Endothelial cell of umbilical vein (primary cell): ENCODE measurements around the gene TLE4. TPM values are rescaled to one million over a fixed set of nuclear protein-coding genes. Genes with fewer than 3 reads are reported as not detected.
"Not testable (repeated sequence)": the region's sequence is repeated elsewhere in the genome, so short reads cannot be mapped to it uniquely, and the experiment has no call there.

Source experiments
- BruUV-seq: library from RNA; stranded (reverse); fragments of 400-500 nt; replicated peaks from 2 replicates; lab custom pipeline; 2021; lab: Mats Ljungman, UMichigan
- CTCF ChIA-PET: fragments of 300-600, 350-600 bp; sonication (Branson Sonifier 250); formaldehyde crosslinking; loops from one replicate; lab custom pipeline; 2021; ENCODE audit warnings: antibody characterized with exemption, inconsistent platforms; lab: Charles Lee
- POLR2A ChIA-PET: fragments of 300-600, 350-600 bp; sonication (Branson Sonifier 250); formaldehyde crosslinking; loops from one replicate; lab custom pipeline; 2021; ENCODE audit warnings: antibody characterized with exemption, inconsistent platforms; lab: Charles Lee
- DNase-seq: peaks from one replicate; pipeline ENCODE4 v3.0.0-alpha.2; 2011; ENCODE audit warnings: low read depth, low spot score
- FAIRE-seq: peaks from 2 replicates; lab custom pipeline; 2011; peaks lifted over from hg19 to GRCh38; lab: Jason Lieb, UNC
- H2AFZ ChIP-seq: 2 replicates; pipeline ENCODE4 v1.6.0; 2012; ENCODE audit warnings: low read depth, low read length, control low read depth, inconsistent platforms
- H3K27ac ChIP-seq: 2 replicates; pipeline ENCODE4 v1.5.1; 2011; ENCODE audit warnings: low read depth, mild to moderate bottlenecking, control low read depth, low read length, moderate library complexity; ENCODE audit not compliant: insufficient read depth
- H3K27me3 ChIP-seq, 2 experiments: 2 replicates each; pipeline versions ENCODE4 v1.6.0 to v1.6.1; 2011; ENCODE audit warnings: low read length in 2 of 2, mixed read lengths in 1 of 2; ENCODE audit not compliant: control insufficient read depth in 2 of 2, insufficient read depth in 2 of 2
- H3K36me3 ChIP-seq, 2 experiments: 2 replicates in 1 of 2; 3 replicates in 1 of 2; pipeline ENCODE4 v1.5.1; 2011; ENCODE audit warnings: low read length in 2 of 2, mild to moderate bottlenecking in 1 of 2, moderate library complexity in 1 of 2; ENCODE audit not compliant: control insufficient read depth in 2 of 2, insufficient read depth in 2 of 2; ENCODE audit errors: extremely low read depth in 1 of 2
- H3K4me1 ChIP-seq: 3 replicates; pipeline ENCODE4 v1.5.1; 2011; ENCODE audit warnings: mild to moderate bottlenecking, low read length; ENCODE audit not compliant: control insufficient read depth, insufficient read depth; ENCODE audit errors: extremely low read depth
- H3K4me2 ChIP-seq: 2 replicates; pipeline ENCODE4 v1.6.1; 2011; ENCODE audit warnings: low read length, control low read depth, mixed read lengths; ENCODE audit not compliant: insufficient read depth
- H3K4me3 ChIP-seq, 3 experiments: fragments of 200-600 bp in 1 of 3; sonication (generic), shearing (Covaris generic) in 1 of 3; replicated peaks in 1 of 3; 2 replicates each; pipeline ENCODE4 v1.5.1; 2011 to 2016; ENCODE audit warnings: control low read depth in 3 of 3, low read length in 3 of 3, mild to moderate bottlenecking in 2 of 3, inconsistent platforms in 1 of 3, low read depth in 1 of 3, moderate library complexity in 1 of 3; ENCODE audit not compliant: insufficient read depth in 1 of 3
- H3K79me2 ChIP-seq: 2 replicates; pipeline ENCODE4 v1.6.0; 2012; ENCODE audit warnings: low read length, inconsistent platforms; ENCODE audit not compliant: control insufficient read depth, insufficient read depth
- H3K9ac ChIP-seq: replicated peaks from 2 replicates; pipeline ENCODE3; 2011; ENCODE audit warnings: low read length, control low read depth; ENCODE audit not compliant: insufficient read depth; ENCODE audit errors: extremely low read depth
- H3K9me1 ChIP-seq: replicated peaks from 3 replicates; pipeline ENCODE4 v1.6.0; 2011; ENCODE audit warnings: mild to moderate bottlenecking, low read length; ENCODE audit not compliant: control insufficient read depth, insufficient read depth; ENCODE audit errors: extremely low read depth
- H3K9me3 ChIP-seq: replicated peaks from 2 replicates; pipeline ENCODE4 v1.5.1; 2012; ENCODE audit warnings: low read length, inconsistent platforms; ENCODE audit not compliant: control insufficient read depth, insufficient read depth
- H4K20me1 ChIP-seq: replicated peaks from 2 replicates; pipeline ENCODE3; 2011; ENCODE audit warnings: mild to moderate bottlenecking, low read length; ENCODE audit not compliant: control insufficient read depth, insufficient read depth; ENCODE audit errors: extremely low read depth
- EZH2 ChIP-seq: IDR thresholded peaks from 2 replicates; pipeline ENCODE4 v1.6.1; 2012; ENCODE audit warnings: borderline replicate concordance, low read depth, mild to moderate bottlenecking, moderate library complexity, low read length, inconsistent platforms; ENCODE audit not compliant: severe bottlenecking
- FOS ChIP-seq: IDR thresholded peaks from 2 replicates; pipeline ENCODE4 v1.6.1; 2011; ENCODE audit warnings: mild to moderate bottlenecking, low read length, moderate library complexity, borderline replicate concordance; ENCODE audit not compliant: insufficient read depth
- GATA2 ChIP-seq: IDR thresholded peaks from 2 replicates; pipeline ENCODE4 v1.7.0; 2011; ENCODE audit warnings: low read depth, mild to moderate bottlenecking, moderate library complexity, mixed read lengths, low read length; ENCODE audit not compliant: insufficient read length, insufficient read depth
- POLR2A ChIP-seq: IDR thresholded peaks from 2 replicates; pipeline ENCODE4 v1.6.1; 2012; ENCODE audit warnings: low read depth, mild to moderate bottlenecking, control low read depth, low read length
- dilution Hi-C: fragments of 300-500 bp; cut with MboI; formaldehyde crosslinking; loops from one replicate; pipeline ENCODE4 v1.15.0; 2019; ENCODE audit warnings: low sequenced_read_pairs; ENCODE audit not compliant: extremely low pct_ligation_motif_present
- intact Hi-C: fragments of 100-400 bp; cut with micrococcal nuclease; formaldehyde crosslinking; loops from one replicate; pipeline ENCODE4 v1.10.0; 2022
- polyA plus RNA-seq, 4 experiments: library from polyadenylated mRNA; depleted of rRNA in 3 of 4; stranded (reverse) in 3 of 4; unstranded in 1 of 4; fragments of >200 nt; gene quantifications; 2 replicates each; pipeline versions ENCODE4 v1.2.1 to v1.2.3, GENCODE V29; 2011 to 2012; ENCODE audit warnings: missing spikeins in 1 of 4
- total RNA-seq: library from RNA; stranded (reverse); gene quantifications from 2 replicates; pipeline ENCODE4 v1.2.3, GENCODE V29; 2021
- TF ChIP-seq, protein P1 (sequence below): IDR thresholded peaks from 2 replicates; pipeline ENCODE4 v1.6.1; 2011; ENCODE audit not compliant: insufficient read depth, insufficient read length
- TF ChIP-seq, protein P2 (sequence below), 2 donors: IDR thresholded peaks; 1 replicate in 1 of 2; 2 replicates in 1 of 2; pipeline ENCODE4 v1.5.1; 2011; ENCODE audit warnings: low read length in 2 of 2, mild to moderate bottlenecking in 2 of 2, moderate library complexity in 2 of 2, control low read depth in 1 of 2, inconsistent platforms in 1 of 2, low read depth in 1 of 2; ENCODE audit not compliant: insufficient read depth in 1 of 2; ENCODE audit errors: extremely low read depth in 1 of 2

The TLE4 gene
- total and polyA plus RNA-seq, 2 donors (not counting 3 experiments of a cell fraction or from before 2014, with no cell fraction given), result 31.4 to 32.3 TPM

GRCh38 chr9:79639354-79639753 lies 67.6 kb downstream of the TLE4 start:
- Histone ChIP-seq H3K4me3 (no peak overlapping the region), H3K9me3 (no peaks in the 10 kb centered on the region), H3K27ac (no peak overlapping the region), H3K27me3 (no peaks in the 10 kb centered on the region), H3K36me3 (no peaks in the 10 kb centered on the region), H3K4me1 (peaks cover 7% of the 10 kb centered on the region), H4K20me1 (no peaks in the 10 kb centered on the region), H3K9me1 (no peaks in the 10 kb centered on the region), H3K79me2 (no peaks in the 10 kb centered on the region), H2AFZ (no peak overlapping the region), H3K9ac (no peak overlapping the region), H3K4me2 (no peak overlapping the region)
- intact Hi-C loops (no loop called here), dilution Hi-C loops (no loop called here)
- FAIRE-seq (no peak), DNase-seq (no peak)
- TF ChIP-seq EZH2 (no peak), FOS (peak; percentile 28), POLR2A (no peak), GATA2 (no peak)
- TF ChIP-seq, protein P1, sequence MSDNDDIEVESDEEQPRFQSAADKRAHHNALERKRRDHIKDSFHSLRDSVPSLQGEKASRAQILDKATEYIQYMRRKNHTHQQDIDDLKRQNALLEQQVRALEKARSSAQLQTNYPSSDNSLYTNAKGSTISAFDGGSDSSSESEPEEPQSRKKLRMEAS, result no peak
- TF ChIP-seq, protein P2, sequence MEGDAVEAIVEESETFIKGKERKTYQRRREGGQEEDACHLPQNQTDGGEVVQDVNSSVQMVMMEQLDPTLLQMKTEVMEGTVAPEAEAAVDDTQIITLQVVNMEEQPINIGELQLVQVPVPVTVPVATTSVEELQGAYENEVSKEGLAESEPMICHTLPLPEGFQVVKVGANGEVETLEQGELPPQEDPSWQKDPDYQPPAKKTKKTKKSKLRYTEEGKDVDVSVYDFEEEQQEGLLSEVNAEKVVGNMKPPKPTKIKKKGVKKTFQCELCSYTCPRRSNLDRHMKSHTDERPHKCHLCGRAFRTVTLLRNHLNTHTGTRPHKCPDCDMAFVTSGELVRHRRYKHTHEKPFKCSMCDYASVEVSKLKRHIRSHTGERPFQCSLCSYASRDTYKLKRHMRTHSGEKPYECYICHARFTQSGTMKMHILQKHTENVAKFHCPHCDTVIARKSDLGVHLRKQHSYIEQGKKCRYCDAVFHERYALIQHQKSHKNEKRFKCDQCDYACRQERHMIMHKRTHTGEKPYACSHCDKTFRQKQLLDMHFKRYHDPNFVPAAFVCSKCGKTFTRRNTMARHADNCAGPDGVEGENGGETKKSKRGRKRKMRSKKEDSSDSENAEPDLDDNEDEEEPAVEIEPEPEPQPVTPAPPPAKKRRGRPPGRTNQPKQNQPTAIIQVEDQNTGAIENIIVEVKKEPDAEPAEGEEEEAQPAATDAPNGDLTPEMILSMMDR (IDR thresholded peaks at IDR 0.05; ENCODE audit: extremely low read depth in 1 of 2, insufficient read depth in 1 of 2, low read depth in 1 of 2, low read length in 2 of 2), result no peak
- POLR2A ChIA-PET, result no interaction called here
- CTCF ChIA-PET, result interaction anchor here (0.7 kb wide), 1 partner anchor 210 kb away, joined by 3 read pairs; no protein-coding TSS in a partner anchor
- no TSS peak for BruUV-seq

DNA sequence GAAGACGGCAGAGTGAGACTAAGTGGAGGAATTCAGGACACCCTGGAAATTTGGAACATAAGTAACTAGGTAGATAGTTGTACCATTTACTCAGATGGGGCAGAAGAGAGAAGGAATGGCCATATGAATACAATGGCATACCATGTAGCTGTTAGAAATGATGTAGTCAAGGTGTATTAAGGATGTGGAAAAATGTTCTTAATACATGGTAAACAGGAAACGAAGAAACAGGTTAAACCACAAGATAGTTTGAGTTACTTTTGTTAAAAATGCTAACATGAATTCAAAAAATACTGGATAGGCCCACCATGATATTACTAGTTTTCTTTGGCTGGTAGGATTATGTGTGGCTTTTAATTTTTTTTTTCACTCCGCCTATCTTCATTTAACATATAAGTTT lies 68.3 kb downstream of the TLE4 start:
- H4K20me1 ChIP-seq, H3K27ac ChIP-seq, H3K27me3 ChIP-seq, H3K4me1 ChIP-seq, H3K36me3 ChIP-seq, H3K4me3 ChIP-seq, DNase-seq, H3K9me1 ChIP-seq, H3K79me2 ChIP-seq, BruUV-seq, H3K9ac ChIP-seq, intact Hi-C loops, H3K4me2 ChIP-seq, POLR2A ChIA-PET, FAIRE-seq, H3K9me3 ChIP-seq, H2AFZ ChIP-seq, dilution Hi-C loops: not testable (repeated sequence)
- CTCF ChIA-PET, result interaction anchor here (1.0 kb wide), 1 partner anchor 41 kb away, joined by 3 read pairs; no protein-coding TSS in a partner anchor
